Keratinocyte (primary cell): ENCODE results near the gene HEATR3. TPM values are rescaled to one million over a fixed set of nuclear protein-coding genes. Genes with fewer than 3 reads are reported as not detected.

Experiments used
- DNase-seq: peaks from one replicate; pipeline ENCODE4 v3.0.0-alpha.2; 2011; ENCODE audit warnings: low read depth, missing footprints, low spot score
- FAIRE-seq: peaks from 2 replicates; lab custom pipeline; 2011; peaks lifted over from hg19 to GRCh38; lab: Jason Lieb, UNC
- H2AFZ ChIP-seq: 2 replicates; pipeline ENCODE4 v1.6.0; 2012; ENCODE audit warnings: low read length, control low read depth, inconsistent platforms; ENCODE audit not compliant: control insufficient read depth
- H3K27ac ChIP-seq: 2 replicates; pipeline ENCODE4 v1.5.1; 2011; ENCODE audit warnings: low read length; ENCODE audit not compliant: control insufficient read depth, insufficient read depth
- H3K27me3 ChIP-seq: 3 replicates; pipeline ENCODE4 v1.6.0; 2011; ENCODE audit warnings: low read length; ENCODE audit not compliant: control insufficient read depth, insufficient read depth; ENCODE audit errors: extremely low read depth
- H3K36me3 ChIP-seq, 2 experiments: 2 replicates in 1 of 2; 3 replicates in 1 of 2; pipeline ENCODE4 v1.5.1; 2011; ENCODE audit warnings: low read length in 2 of 2, mild to moderate bottlenecking in 1 of 2; ENCODE audit not compliant: control insufficient read depth in 2 of 2, insufficient read depth in 2 of 2; ENCODE audit errors: extremely low read depth in 1 of 2
- H3K4me1 ChIP-seq: 3 replicates; pipeline ENCODE4 v1.5.1; 2011; ENCODE audit warnings: low read length; ENCODE audit not compliant: control insufficient read depth, insufficient read depth; ENCODE audit errors: extremely low read depth
- H3K4me2 ChIP-seq: 3 replicates; pipeline ENCODE4 v1.6.0; 2011; ENCODE audit warnings: low read depth, low read length; ENCODE audit not compliant: control insufficient read depth, insufficient read depth; ENCODE audit errors: extremely low read depth
- H3K4me3 ChIP-seq, 3 experiments: fragments of 200-600 bp in 1 of 3; sonication (generic) in 1 of 3; 2 replicates in 2 of 3; 3 replicates in 1 of 3; pipeline ENCODE4 v1.5.1; 2011 to 2016; ENCODE audit warnings: low read length in 3 of 3, mild to moderate bottlenecking in 3 of 3, control low read depth in 2 of 3, inconsistent platforms in 1 of 3, low read depth in 1 of 3, mixed read lengths in 1 of 3, mixed run types in 1 of 3, moderate library complexity in 1 of 3; ENCODE audit not compliant: control insufficient read depth in 2 of 3, insufficient read depth in 2 of 3; ENCODE audit errors: extremely low read depth in 1 of 3
- H3K79me2 ChIP-seq: 2 replicates; pipeline ENCODE4 v1.6.0; 2012; ENCODE audit warnings: low read length; ENCODE audit not compliant: control insufficient read depth, insufficient read depth
- H3K9ac ChIP-seq: 3 replicates; pipeline ENCODE4 v1.6.0; 2011; ENCODE audit warnings: low read length; ENCODE audit not compliant: control insufficient read depth, insufficient read depth; ENCODE audit errors: extremely low read depth
- H3K9me1 ChIP-seq: 3 replicates; pipeline ENCODE4 v1.6.0; 2011; ENCODE audit warnings: low read length; ENCODE audit not compliant: control insufficient read depth, insufficient read depth; ENCODE audit errors: extremely low read depth
- H3K9me3 ChIP-seq: 2 replicates; pipeline ENCODE4 v1.5.1; 2012; ENCODE audit warnings: low read depth, low read length; ENCODE audit not compliant: control insufficient read depth
- H4K20me1 ChIP-seq: 3 replicates; pipeline ENCODE4 v1.6.0; 2011; ENCODE audit warnings: low read length; ENCODE audit not compliant: control insufficient read depth, insufficient read depth; ENCODE audit errors: extremely low read depth
- EZH2 ChIP-seq: IDR thresholded peaks from one replicate; pipeline ENCODE4 v1.6.1; 2012; ENCODE audit warnings: inconsistent platforms, mild to moderate bottlenecking, low read length, moderate library complexity
- dilution Hi-C: fragments of 300-500 bp; cut with MboI; formaldehyde crosslinking; loops from one replicate; pipeline ENCODE4 v1.7.0; 2020; ENCODE audit warnings: low sequenced_read_pairs; ENCODE audit not compliant: extremely low pct_ligation_motif_present
- polyA plus RNA-seq, 5 experiments: library from polyadenylated mRNA; depleted of rRNA in 3 of 5; stranded (reverse) in 3 of 5; stranded (forward) in 1 of 5; unstranded in 1 of 5; fragments of >200 nt; gene quantifications; 1 replicate in 1 of 5; 2 replicates in 3 of 5; 3 replicates in 1 of 5; pipeline versions ENCODE4 v1.2.1 to v1.2.3, GENCODE V29; 2011 to 2012; ENCODE audit warnings: missing spikeins in 2 of 5, low read depth in 1 of 5, low replicate concordance in 1 of 5
- TF ChIP-seq, protein P1 (sequence below), 3 experiments: IDR thresholded peaks in 1 of 3; conservative IDR thresholded peaks in 1 of 3; optimal IDR thresholded peaks in 1 of 3; 2 replicates in 2 of 3; 3 replicates in 1 of 3; pipeline versions ENCODE3 to v1.5.1; 2011; ENCODE audit warnings: low read length in 3 of 3, mild to moderate bottlenecking in 3 of 3, moderate library complexity in 2 of 3, control low read depth in 1 of 3, inconsistent platforms in 1 of 3; ENCODE audit not compliant: insufficient read depth in 2 of 3; ENCODE audit errors: extremely low read depth in 1 of 3

Gene HEATR3
- polyA plus RNA-seq, 1 donor (not counting 4 experiments of a cell fraction or from before 2014, with no cell fraction given) = 27.2 TPM

- Histone ChIP-seq H3K9me3 (no peaks in the 10 kb centered on the region), H3K9me1 (no peaks in the 10 kb centered on the region), H4K20me1 (no peaks in the 10 kb centered on the region), H3K4me3 (no peak overlapping the region), H3K36me3 (peaks cover 9 to 26% of the 10 kb centered on the region in 2 experiments), H3K9ac (no peak overlapping the region), H3K79me2 (peaks cover 4% of the 10 kb centered on the region), H2AFZ (no peak overlapping the region), H3K4me1 (no peaks in the 10 kb centered on the region), H3K27ac (no peak overlapping the region), H3K4me2 (no peak overlapping the region), H3K27me3 (no peaks in the 10 kb centered on the region)
- DNase-seq (no peak), FAIRE-seq (no peak)
- TF ChIP-seq, protein P1, sequence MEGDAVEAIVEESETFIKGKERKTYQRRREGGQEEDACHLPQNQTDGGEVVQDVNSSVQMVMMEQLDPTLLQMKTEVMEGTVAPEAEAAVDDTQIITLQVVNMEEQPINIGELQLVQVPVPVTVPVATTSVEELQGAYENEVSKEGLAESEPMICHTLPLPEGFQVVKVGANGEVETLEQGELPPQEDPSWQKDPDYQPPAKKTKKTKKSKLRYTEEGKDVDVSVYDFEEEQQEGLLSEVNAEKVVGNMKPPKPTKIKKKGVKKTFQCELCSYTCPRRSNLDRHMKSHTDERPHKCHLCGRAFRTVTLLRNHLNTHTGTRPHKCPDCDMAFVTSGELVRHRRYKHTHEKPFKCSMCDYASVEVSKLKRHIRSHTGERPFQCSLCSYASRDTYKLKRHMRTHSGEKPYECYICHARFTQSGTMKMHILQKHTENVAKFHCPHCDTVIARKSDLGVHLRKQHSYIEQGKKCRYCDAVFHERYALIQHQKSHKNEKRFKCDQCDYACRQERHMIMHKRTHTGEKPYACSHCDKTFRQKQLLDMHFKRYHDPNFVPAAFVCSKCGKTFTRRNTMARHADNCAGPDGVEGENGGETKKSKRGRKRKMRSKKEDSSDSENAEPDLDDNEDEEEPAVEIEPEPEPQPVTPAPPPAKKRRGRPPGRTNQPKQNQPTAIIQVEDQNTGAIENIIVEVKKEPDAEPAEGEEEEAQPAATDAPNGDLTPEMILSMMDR (optimal IDR thresholded peaks at IDR 0.05 in 1 of 3, IDR thresholded peaks at IDR 0.05 in 1 of 3, conservative IDR thresholded peaks at IDR 0.05 in 1 of 3; ENCODE audit: extremely low read depth in 1 of 3, insufficient read depth in 2 of 3, low read length in 3 of 3) = no peak
- TF ChIP-seq EZH2 = no peak
- dilution Hi-C loops = no loop called here
Measured at GRCh38 chr16:50081428-50082018, 15.8 kb downstream of the HEATR3 start.

GRCh38 chr16:50083996-50084395 lies 18.2 kb downstream of the HEATR3 start:
- DNase-seq (no peak), FAIRE-seq (no peak)
- dilution Hi-C loops = no loop called here

More at GRCh38 chr16:50083996-50084395, 18.2 kb downstream of the HEATR3 start:
- Histone ChIP-seq H3K27me3 (no peaks in the 10 kb centered on the region), H3K27ac (no peak overlapping the region), H3K4me1 (peaks cover 7% of the 10 kb centered on the region), H3K9ac (no peak overlapping the region), H3K9me1 (no peaks in the 10 kb centered on the region), H3K4me3 (no peak overlapping the region), H3K79me2 (peaks cover 4% of the 10 kb centered on the region), H2AFZ (no peak overlapping the region), H3K4me2 (no peak overlapping the region), H3K36me3 (peaks cover 6 to 25% of the 10 kb centered on the region in 2 experiments), H4K20me1 (no peaks in the 10 kb centered on the region), H3K9me3 (no peaks in the 10 kb centered on the region)
- TF ChIP-seq EZH2 = no peak
- TF ChIP-seq, protein P1 (optimal IDR thresholded peaks at IDR 0.05 in 1 of 3, IDR thresholded peaks at IDR 0.05 in 1 of 3, conservative IDR thresholded peaks at IDR 0.05 in 1 of 3; ENCODE audit: extremely low read depth in 1 of 3, insufficient read depth in 2 of 3, low read length in 3 of 3) = no peak
